Measurements from ENCODE around the gene AMFR. TPM values are rescaled to one million over a fixed set of nuclear protein-coding genes. Genes with fewer than 3 reads are reported as not detected.

Gene AMFR
- total and polyA plus RNA-seq, 10 of the 15 experiments (the other 5 are each of a cell fraction or from before 2014, with no cell fraction given) = 8.2 to 67.6 (median 28.1) TPM

GRCh38 chr16:56350491-56351405 lies 74.6 kb downstream of the AMFR start:
- ATAC-seq (no peak), DNase-seq (ENCODE audit: low read depth, low spot score) (no peak), FAIRE-seq (no peak)
- H3K4me3 ChIP-seq = no peak overlapping the region
- H3K36me3 ChIP-seq (ENCODE audit: control insufficient read depth in 2 of 2, insufficient read depth in 2 of 2, low read length in 1 of 2) = no peaks in the 10 kb centered on the region
- TF ChIP-seq KLF5 (IDR thresholded peaks at IDR 0.05; ENCODE audit: partially characterized antibody) (no peak), BRCA1 (IDR thresholded peaks at IDR 0.05; ENCODE audit: low read depth, low read length) (no peak), BCL3 (IDR thresholded peaks at IDR 0.05; ENCODE audit: borderline replicate concordance, insufficient read depth, low read depth, low read length, poor library complexity, severe bottlenecking) (no peak), NFYB (IDR thresholded peaks at IDR 0.05; ENCODE audit: insufficient read depth, low read depth, low read length) (no peak)
- 55% methylated on average over 22 of the region's 22 CpGs for WGBS (ENCODE audit: insufficient coverage, insufficient replicate concordance, low lambda C conversion rate, missing lambda C conversion rate)
- no peaks in the 10 kb centered on the region; the same call in 1 of the 2 replicates for H4K20me1 ChIP-seq (ENCODE audit: control insufficient read depth, insufficient read depth)
- in situ Hi-C loops (cut with MboI) (no loop called here), intact Hi-C loops (cut with micrococcal nuclease; ENCODE audit: unreplicated experiment) (no loop called here)
- ChIA-PET POLR2A (no interaction called here), SMC1A (ENCODE audit: uncharacterized antibody, unreplicated experiment) (no interaction called here), CTCF (no interaction called here), RAD21 (ENCODE audit: unreplicated experiment) (no interaction called here)
- no peak overlapping the region for H2AFZ ChIP-seq (ENCODE audit: control insufficient read depth, low read depth, low read length)
- no peak overlapping the region for H3K4me2 ChIP-seq (ENCODE audit: control insufficient read depth, insufficient read depth)
- H3K9ac ChIP-seq (ENCODE audit: control insufficient read depth, insufficient read depth, low read length) = no peak overlapping the region
- H3K27me3 ChIP-seq (replicated peaks in 1 of 2; ENCODE audit: control insufficient read depth in 2 of 2, insufficient read depth in 2 of 2, low read length in 1 of 2) = no peaks in the 10 kb centered on the region
- no peaks in the 10 kb centered on the region for H3K9me3 ChIP-seq (replicated peaks; ENCODE audit: control insufficient read depth, insufficient read depth, low read length)
- no peaks in the 10 kb centered on the region for H3K4me1 ChIP-seq (ENCODE audit: control insufficient read depth, insufficient read depth, low read length)
- no TSS peak for BruUV-seq (replicated peaks)
- H3K27ac ChIP-seq (ENCODE audit: control insufficient read depth, insufficient read depth) = no peak overlapping the region
- no peaks in the 10 kb centered on the region for H3K79me2 ChIP-seq (ENCODE audit: control insufficient read depth, insufficient read depth, low read length)

- Histone ChIP-seq H3K27ac (ENCODE audit: control insufficient read depth, insufficient read depth) (no peak overlapping the region), H2AFZ (ENCODE audit: control insufficient read depth, low read depth, low read length) (no peak overlapping the region), H3K4me3 (no peak overlapping the region), H3K4me2 (ENCODE audit: control insufficient read depth, insufficient read depth) (no peak overlapping the region), H3K79me2 (ENCODE audit: control insufficient read depth, insufficient read depth, low read length) (no peaks in the 10 kb centered on the region), H3K36me3 (ENCODE audit: control insufficient read depth in 2 of 2, insufficient read depth in 2 of 2, low read length in 1 of 2) (no peaks in the 10 kb centered on the region), H3K27me3 (replicated peaks in 1 of 2; ENCODE audit: control insufficient read depth in 2 of 2, insufficient read depth in 2 of 2, low read length in 1 of 2) (no peaks in the 10 kb centered on the region), H3K4me1 (ENCODE audit: control insufficient read depth, insufficient read depth, low read length) (no peaks in the 10 kb centered on the region), H4K20me1 (ENCODE audit: control insufficient read depth, insufficient read depth) (no peaks in the 10 kb centered on the region; the same call in 1 of the 2 replicates), H3K9ac (ENCODE audit: control insufficient read depth, insufficient read depth, low read length) (no peak overlapping the region), H3K9me3 (replicated peaks; ENCODE audit: control insufficient read depth, insufficient read depth, low read length) (no peaks in the 10 kb centered on the region)
- FAIRE-seq (no peak), ATAC-seq (no peak), DNase-seq (ENCODE audit: low read depth, low spot score) (no peak)
- CTCF ChIA-PET = no interaction called here
- POLR2A ChIA-PET = no interaction called here
- in situ Hi-C loops (cut with MboI) = no loop called here
- intact Hi-C loops (cut with micrococcal nuclease; ENCODE audit: unreplicated experiment) = no loop called here
- RAD21 ChIA-PET (ENCODE audit: unreplicated experiment) = no interaction called here
- BruUV-seq (replicated peaks) = no TSS peak
- WGBS (ENCODE audit: insufficient coverage, insufficient replicate concordance, low lambda C conversion rate, missing lambda C conversion rate) = 63% methylated on average over 16 of the region's 16 CpGs
- SMC1A ChIA-PET (ENCODE audit: uncharacterized antibody, unreplicated experiment) = no interaction called here
- TF ChIP-seq ZNF217 (IDR thresholded peaks at IDR 0.05) = no peak
- TF ChIP-seq ASH2L (IDR thresholded peaks at IDR 0.05; ENCODE audit: borderline replicate concordance, low read depth) = no peak
- TF ChIP-seq PKNOX1 (IDR thresholded peaks at IDR 0.05) = no peak
- TF ChIP-seq USF1 (IDR thresholded peaks at IDR 0.05; ENCODE audit: borderline replicate concordance, extremely low read length, insufficient read depth, low read depth, low read length) = no peak
- no peak for TF ChIP-seq HDAC6 (IDR thresholded peaks at IDR 0.05; ENCODE audit: unreplicated experiment)
- TF ChIP-seq CREM (IDR thresholded peaks at IDR 0.05; ENCODE audit: low read depth) = no peak
- no peak for TF ChIP-seq ATF2 (IDR thresholded peaks at IDR 0.05; ENCODE audit: low read length)
Measured at GRCh38 chr16:56349711-56350161, 75.6 kb downstream of the AMFR start.

Data from GM12878 (cell line).